PC-3 (cell line): Measurements from ENCODE around the gene THAP7. TPM values are rescaled to one million over a fixed set of nuclear protein-coding genes. Genes with fewer than 3 reads are reported as not detected.

Source experiments
- ATAC-seq: fragments of 200-7000 bp; cut with Tn5 transposase; 2 replicates; pipeline ENCODE4 v1.9.1; 2020; ENCODE audit warnings: mild to moderate bottlenecking, moderate library complexity
- BruUV-seq: library from RNA; stranded (reverse); fragments of 400-500 nt; replicated peaks from 2 replicates; lab custom pipeline; 2021; lab: Mats Ljungman, UMichigan
- CTCF ChIA-PET: fragments of 300-600 bp; sonication (Branson Sonifier 250); formaldehyde crosslinking; loops from one replicate; lab custom pipeline; 2022; ENCODE audit warnings: antibody characterized with exemption; lab: Charles Lee
- POLR2A ChIA-PET: fragments of 300-600 bp; sonication (Branson Sonifier 250); formaldehyde crosslinking; loops from one replicate; lab custom pipeline; 2022; ENCODE audit warnings: antibody characterized with exemption; ENCODE audit not compliant: unreplicated experiment; lab: Charles Lee
- DNase-seq: peaks from one replicate; pipeline ENCODE4 v3.0.0-alpha.2; 2015
- H2AFZ ChIP-seq: fragments of 300-600 bp; sonication (generic); 2 replicates; pipeline ENCODE4 v1.6.0; 2016; ENCODE audit warnings: antibody characterized with exemption, low read length
- H3F3A ChIP-seq: fragments of 300-600 bp; sonication (generic); one replicate; pipeline ENCODE4 v1.6.0; 2017; ENCODE audit warnings: antibody characterized with exemption, low read length, control low read depth, mild to moderate bottlenecking; ENCODE audit not compliant: unreplicated experiment
- H3K27ac ChIP-seq: fragments of 300-600 bp; sonication (generic); 2 replicates; pipeline ENCODE4 v1.5.1; 2016; ENCODE audit warnings: mild to moderate bottlenecking, low read length
- H3K27me3 ChIP-seq: fragments of 300-600 bp; sonication (generic); 2 replicates; pipeline ENCODE4 v1.6.1; 2016; ENCODE audit warnings: low read length, mixed read lengths
- H3K36me3 ChIP-seq: fragments of 300-600 bp; sonication (generic); 2 replicates; pipeline ENCODE4 v1.6.1; 2016; ENCODE audit warnings: low read depth, mixed run types, low read length, mixed read lengths
- H3K4me1 ChIP-seq: fragments of 300-600 bp; sonication (generic); 2 replicates; pipeline ENCODE4 v1.5.1; 2016; ENCODE audit warnings: low read length; ENCODE audit not compliant: insufficient read depth
- H3K4me2 ChIP-seq: fragments of 300-600 bp; sonication (generic); 2 replicates; pipeline ENCODE4 v1.6.0; 2016; ENCODE audit warnings: low read length
- H3K4me3 ChIP-seq: fragments of 300-600 bp; sonication (generic); 2 replicates; pipeline ENCODE4 v1.5.1; 2016; ENCODE audit warnings: mild to moderate bottlenecking, low read length, mixed read lengths
- H3K79me2 ChIP-seq: fragments of 300-600 bp; sonication (generic); 2 replicates; pipeline ENCODE4 v1.6.1; 2017; ENCODE audit warnings: low read length, mixed read lengths
- H3K9ac ChIP-seq: fragments of 300-600 bp; sonication (generic); 2 replicates; pipeline ENCODE4 v1.6.0; 2016; ENCODE audit warnings: mild to moderate bottlenecking, low read length
- H3K9me2 ChIP-seq: fragments of 300-600 bp; sonication (generic); replicated peaks from 2 replicates; pipeline ENCODE4 v1.6.1; 2016; ENCODE audit warnings: mixed run types, low read length, mixed read lengths
- H3K9me3 ChIP-seq: fragments of 300-600 bp; sonication (generic); 2 replicates; pipeline ENCODE4 v1.6.1; 2016; ENCODE audit warnings: low read length, mixed read lengths
- H4K20me1 ChIP-seq: fragments of 300-600 bp; sonication (generic); 2 replicates; pipeline ENCODE4 v1.6.1; 2016; ENCODE audit warnings: low read length, mixed read lengths
- EZH2 ChIP-seq: fragments of 300-600 bp; sonication (generic); IDR thresholded peaks from one replicate; pipeline ENCODE4 v1.6.1; 2017; ENCODE audit warnings: antibody characterized with exemption, mild to moderate bottlenecking, low read length; ENCODE audit not compliant: unreplicated experiment
- EZH2phosphoT487 ChIP-seq: fragments of 300-600 bp; sonication (generic); IDR thresholded peaks from 2 replicates; pipeline ENCODE4 v1.6.1; 2018; ENCODE audit warnings: mild to moderate bottlenecking, antibody characterized with exemption, low read length, borderline replicate concordance
- intact Hi-C: fragments of 100-400 bp; cut with micrococcal nuclease; formaldehyde crosslinking; loops from 2 replicates; pipeline ENCODE4 v1.9.0; 2023
- total RNA-seq: library from RNA; depleted of rRNA; stranded (reverse); fragments of >200 nt; gene quantifications from 2 replicates; pipeline ENCODE4 v1.2.3, GENCODE V29; 2014
- TF ChIP-seq, protein P1 (sequence below): fragments of 300-600 bp; sonication (generic); conservative IDR thresholded peaks from 2 replicates; pipeline ENCODE4 v1.5.1; 2017; ENCODE audit warnings: antibody characterized with exemption, low read depth, mild to moderate bottlenecking, low read length

The THAP7 gene
- total RNA-seq, 1 experiment from 2014 or later = 43.0 TPM

DNA sequence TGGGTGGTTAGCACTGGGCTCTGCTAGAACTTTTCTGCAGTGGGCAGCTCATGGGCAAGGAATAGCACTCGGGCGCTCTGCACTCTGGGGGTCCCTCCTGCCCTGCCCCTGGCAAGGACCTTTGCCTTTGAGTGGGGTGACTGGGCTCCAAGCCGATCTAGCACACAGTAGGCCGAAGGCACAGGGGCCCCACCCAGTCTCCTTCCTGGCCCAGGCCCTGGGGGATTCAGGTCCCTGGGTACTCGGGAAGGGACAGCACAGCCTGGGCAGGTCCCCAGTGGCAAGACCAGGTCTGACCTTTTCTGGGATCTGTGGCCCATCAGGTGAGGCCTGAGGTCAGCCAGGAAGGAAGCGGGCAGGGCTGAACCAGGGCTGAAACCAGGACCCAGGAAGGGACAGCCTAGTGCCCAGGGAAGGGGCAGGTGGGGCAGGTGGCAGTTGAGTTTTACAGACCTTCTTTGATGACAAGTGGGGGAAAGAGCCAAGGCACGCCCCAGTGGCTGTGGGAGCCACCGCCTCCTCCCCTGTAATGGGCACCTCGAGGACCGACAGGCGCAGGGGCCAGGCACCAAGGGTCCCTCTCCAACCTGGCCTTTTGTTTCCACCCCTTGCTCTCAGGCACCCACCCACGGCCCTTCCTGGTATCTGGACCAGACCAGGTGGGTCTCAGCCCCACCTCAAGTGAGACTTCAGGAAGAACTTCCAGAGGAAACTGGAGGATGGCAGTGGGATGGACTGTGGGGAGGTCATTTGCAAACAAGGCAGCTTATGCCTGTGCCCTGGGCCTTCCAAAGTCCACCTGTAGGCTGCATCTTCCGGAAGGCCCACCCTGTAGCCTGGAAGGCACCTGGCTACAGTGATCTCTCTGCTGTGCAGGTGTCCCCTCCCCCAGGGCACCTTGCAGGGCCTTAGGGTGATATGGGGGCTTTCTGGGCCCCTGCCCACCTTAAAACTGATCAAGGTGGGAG is 35.7 kb downstream of the THAP7 start:
- Histone ChIP-seq H3F3A (no peaks in the 10 kb centered on the region), H3K4me2 (no peak overlapping the region), H2AFZ (no peak overlapping the region), H4K20me1 (no peaks in the 10 kb centered on the region), H3K4me3 (no peak overlapping the region), H3K9me3 (no peaks in the 10 kb centered on the region), H3K79me2 (no peaks in the 10 kb centered on the region), H3K27ac (no peak overlapping the region), H3K36me3 (no peaks in the 10 kb centered on the region), H3K9me2 (no peaks in the 10 kb centered on the region), H3K27me3 (no peaks in the 10 kb centered on the region), H3K4me1 (no peaks in the 10 kb centered on the region), H3K9ac (no peak overlapping the region)
- CTCF ChIA-PET = no interaction called here
- intact Hi-C loops = no loop called here
- TF ChIP-seq EZH2phosphoT487 (no peak), EZH2 (no peak)
- TF ChIP-seq, protein P1, sequence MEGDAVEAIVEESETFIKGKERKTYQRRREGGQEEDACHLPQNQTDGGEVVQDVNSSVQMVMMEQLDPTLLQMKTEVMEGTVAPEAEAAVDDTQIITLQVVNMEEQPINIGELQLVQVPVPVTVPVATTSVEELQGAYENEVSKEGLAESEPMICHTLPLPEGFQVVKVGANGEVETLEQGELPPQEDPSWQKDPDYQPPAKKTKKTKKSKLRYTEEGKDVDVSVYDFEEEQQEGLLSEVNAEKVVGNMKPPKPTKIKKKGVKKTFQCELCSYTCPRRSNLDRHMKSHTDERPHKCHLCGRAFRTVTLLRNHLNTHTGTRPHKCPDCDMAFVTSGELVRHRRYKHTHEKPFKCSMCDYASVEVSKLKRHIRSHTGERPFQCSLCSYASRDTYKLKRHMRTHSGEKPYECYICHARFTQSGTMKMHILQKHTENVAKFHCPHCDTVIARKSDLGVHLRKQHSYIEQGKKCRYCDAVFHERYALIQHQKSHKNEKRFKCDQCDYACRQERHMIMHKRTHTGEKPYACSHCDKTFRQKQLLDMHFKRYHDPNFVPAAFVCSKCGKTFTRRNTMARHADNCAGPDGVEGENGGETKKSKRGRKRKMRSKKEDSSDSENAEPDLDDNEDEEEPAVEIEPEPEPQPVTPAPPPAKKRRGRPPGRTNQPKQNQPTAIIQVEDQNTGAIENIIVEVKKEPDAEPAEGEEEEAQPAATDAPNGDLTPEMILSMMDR = no peak
- POLR2A ChIA-PET = no interaction called here
- no peak for DNase-seq
- no TSS peak for BruUV-seq
- ATAC-seq = no peak

DNA sequence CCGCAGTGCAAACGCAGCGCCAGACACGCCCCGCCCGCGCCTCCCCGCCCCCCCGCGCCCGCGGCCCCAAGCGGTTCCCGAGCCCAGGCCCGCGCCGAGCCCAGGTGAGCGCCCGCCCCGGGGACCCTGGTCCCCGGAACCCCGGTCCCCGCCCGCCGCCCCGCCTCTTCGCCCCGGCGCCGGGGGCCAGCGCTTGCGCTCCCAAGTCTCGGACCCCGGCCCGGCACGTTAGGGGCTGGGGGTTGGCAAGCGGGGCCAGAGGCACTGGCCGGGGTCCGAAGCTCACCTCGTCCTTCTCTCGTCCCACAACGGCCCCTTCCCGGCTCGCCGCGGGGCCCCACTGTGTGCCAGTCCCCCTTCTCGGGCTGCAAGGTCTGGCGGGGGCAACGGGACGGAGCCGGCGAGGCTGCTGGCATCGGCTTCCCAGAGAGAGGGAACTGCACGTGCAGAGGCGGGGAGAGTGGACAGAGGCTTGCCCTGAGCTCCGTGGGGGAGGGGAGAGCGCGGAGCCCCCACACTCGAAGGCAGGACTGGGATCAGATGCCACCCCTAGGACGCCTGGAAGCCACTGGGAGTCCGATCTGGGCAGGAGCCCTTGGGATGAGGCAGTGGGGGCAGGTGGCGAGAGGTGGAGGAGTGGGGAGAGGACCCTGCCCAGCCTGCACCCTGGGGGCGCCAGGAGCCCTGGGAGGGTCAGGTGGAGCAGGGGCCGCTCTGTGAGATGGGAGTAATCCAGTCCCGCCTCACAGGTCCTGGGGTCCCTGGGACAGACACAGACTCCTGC is 36.6 kb downstream of the THAP7 start:
- Histone ChIP-seq H2AFZ (no peak overlapping the region), H3K4me3 (no peak overlapping the region), H3K79me2 (no peaks in the 10 kb centered on the region), H3K4me2 (no peak overlapping the region), H3F3A (no peaks in the 10 kb centered on the region), H3K4me1 (no peaks in the 10 kb centered on the region), H3K9me3 (no peaks in the 10 kb centered on the region), H3K9me2 (no peaks in the 10 kb centered on the region), H3K36me3 (no peaks in the 10 kb centered on the region), H3K9ac (no peak overlapping the region), H3K27me3 (no peaks in the 10 kb centered on the region), H4K20me1 (no peaks in the 10 kb centered on the region), H3K27ac (no peak overlapping the region)
- DNase-seq (no peak), ATAC-seq (no peak)
- BruUV-seq = no TSS peak
- ChIA-PET CTCF (interaction anchor here (0.5 kb wide), 1 partner anchor 36 kb away, joined by 3 read pairs; no protein-coding TSS in a partner anchor), POLR2A (no interaction called here)
- TF ChIP-seq EZH2phosphoT487 = no peak
- intact Hi-C loops = no loop called here

DNA sequence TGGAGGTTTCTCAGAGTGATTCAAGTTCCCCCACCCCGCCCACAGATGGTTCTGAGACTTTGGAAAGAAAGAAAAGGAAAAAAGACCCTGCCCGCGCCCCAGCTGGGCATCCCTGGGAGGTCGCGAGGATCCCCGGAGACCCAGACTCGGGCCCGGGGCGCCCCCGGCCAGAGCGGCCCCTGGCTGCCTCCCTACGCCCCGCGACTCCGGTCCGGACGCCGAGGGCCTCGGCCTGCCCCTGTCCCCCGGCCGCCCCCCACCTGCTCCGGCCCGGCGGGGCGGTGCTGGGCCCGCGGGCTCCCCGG is 37.2 kb downstream of the THAP7 start:
- Histone ChIP-seq H3K27ac (no peak overlapping the region), H3K4me2 (no peak overlapping the region), H3K4me1 (no peaks in the 10 kb centered on the region), H3K9ac (no peak overlapping the region), H3K4me3 (no peak overlapping the region), H3F3A (no peaks in the 10 kb centered on the region), H3K36me3 (no peaks in the 10 kb centered on the region), H4K20me1 (no peaks in the 10 kb centered on the region), H3K9me2 (no peaks in the 10 kb centered on the region), H3K79me2 (no peaks in the 10 kb centered on the region), H3K9me3 (no peaks in the 10 kb centered on the region), H2AFZ (no peak overlapping the region), H3K27me3 (no peaks in the 10 kb centered on the region)
- TF ChIP-seq, protein P1 = no peak
- intact Hi-C loops = no loop called here
- no TSS peak for BruUV-seq
- ChIA-PET POLR2A (no interaction called here), CTCF (interaction anchor here (0.5 kb wide), 1 partner anchor 36 kb away, joined by 3 read pairs; no protein-coding TSS in a partner anchor)
- ATAC-seq (no peak), DNase-seq (no peak)
